ENCODE measurements around the gene LHFPL6. TPM values are rescaled to one million over a fixed set of nuclear protein-coding genes. Genes with fewer than 3 reads are reported as not detected.
A peak's percentile ranks its signal among the peaks of the same experiment; 100 is the strongest.
"Not testable (repeated sequence)": the region's sequence is repeated elsewhere in the genome, so short reads cannot be mapped to it uniquely, and the experiment has no call there.

The LHFPL6 gene
- total RNA-seq, 1 donor from 2014 or later: 63.7 TPM

GRCh38 chr13:39353988-39354387 is 249.0 kb downstream of the LHFPL6 start:
- intact Hi-C loops (cut with DNase I): no loop called here
- no peak for DNase-seq (ENCODE audit: missing footprints)
- no peak for ATAC-seq

- DNase-seq (ENCODE audit: missing footprints) (no peak), ATAC-seq (peak; percentile 70)
- intact Hi-C loops (cut with DNase I): no loop called here
Observed at GRCh38 chr13:39350461-39350881, 252.5 kb downstream of the LHFPL6 start.

GRCh38 chr13:39349391-39349960 is 253.5 kb downstream of the LHFPL6 start:
- intact Hi-C loops (cut with DNase I): loop anchor here (10.0 kb wide), 1 partner anchor 165 kb away; no protein-coding TSS in a partner anchor
- DNase-seq (ENCODE audit: missing footprints) (no peak), ATAC-seq (no peak)

GRCh38 chr13:39347926-39348901 is 254.8 kb downstream of the LHFPL6 start:
- ATAC-seq: peak; percentile 93
- DNase-seq (ENCODE audit: missing footprints): peak; percentile 69
- intact Hi-C loops (cut with DNase I): loop anchor here (10.0 kb wide), 1 partner anchor 167 kb away; no protein-coding TSS in a partner anchor

- no peak for ATAC-seq
- no peak for DNase-seq (ENCODE audit: missing footprints)
- intact Hi-C loops (cut with DNase I): loop anchor here (10.0 kb wide), 1 partner anchor 169 kb away; no protein-coding TSS in a partner anchor
Observed at GRCh38 chr13:39345982-39346381, 257.0 kb downstream of the LHFPL6 start.

- ATAC-seq: no peak
- DNase-seq (ENCODE audit: missing footprints): no peak
- intact Hi-C loops (cut with DNase I): loop anchor here (10.0 kb wide), 1 partner anchor 174 kb away; no protein-coding TSS in a partner anchor
Observed at GRCh38 chr13:39341251-39341650, 261.7 kb downstream of the LHFPL6 start.

GRCh38 chr13:39338114-39338513 is 264.9 kb downstream of the LHFPL6 start:
- intact Hi-C loops (cut with DNase I); ATAC-seq; DNase-seq (ENCODE audit: missing footprints): not testable (repeated sequence)

GRCh38 chr13:39336937-39337336 is 266.1 kb downstream of the LHFPL6 start:
- intact Hi-C loops (cut with DNase I): no loop called here
- DNase-seq (ENCODE audit: missing footprints): no peak
- ATAC-seq: no peak

GRCh38 chr13:39336207-39336606 is 266.8 kb downstream of the LHFPL6 start:
- DNase-seq (ENCODE audit: missing footprints) (no peak), ATAC-seq (no peak)
- intact Hi-C loops (cut with DNase I): no loop called here

- intact Hi-C loops (cut with DNase I): no loop called here
- no peak for ATAC-seq
- no peak for DNase-seq (ENCODE audit: missing footprints)
Observed at GRCh38 chr13:39335721-39336120, 267.3 kb downstream of the LHFPL6 start.

- ATAC-seq: no peak
- intact Hi-C loops (cut with DNase I): no loop called here
- DNase-seq (ENCODE audit: missing footprints): no peak
Observed at GRCh38 chr13:39330504-39330903, 272.5 kb downstream of the LHFPL6 start.

GRCh38 chr13:39329182-39329639 is 273.8 kb downstream of the LHFPL6 start:
- ATAC-seq (no peak), DNase-seq (ENCODE audit: missing footprints) (no peak)
- intact Hi-C loops (cut with DNase I): no loop called here

GRCh38 chr13:39327172-39327479 is 275.9 kb downstream of the LHFPL6 start:
- DNase-seq (ENCODE audit: missing footprints): no peak
- ATAC-seq: peak; percentile 62

GRCh38 chr13:39326469-39327171 is 276.4 kb downstream of the LHFPL6 start:
- DNase-seq (ENCODE audit: missing footprints) (no peak), ATAC-seq (peak; percentile 5)
- intact Hi-C loops (cut with DNase I): no loop called here

More at GRCh38 chr13:39327172-39327479, 275.9 kb downstream of the LHFPL6 start:
- intact Hi-C loops (cut with DNase I): no loop called here

GRCh38 chr13:39324806-39325311 is 278.1 kb downstream of the LHFPL6 start:
- intact Hi-C loops (cut with DNase I): loop anchor here (5.0 kb wide), 1 partner anchor 277 kb away; the partner anchor contains the start of gene LHFPL6
- ATAC-seq (no peak), DNase-seq (ENCODE audit: missing footprints) (no peak)

- ATAC-seq: no peak
- intact Hi-C loops (cut with DNase I): loop anchor here (5.0 kb wide), 1 partner anchor 279 kb away; the partner anchor contains the start of gene LHFPL6
Observed at GRCh38 chr13:39322836-39323585, 280.0 kb downstream of the LHFPL6 start.

GRCh38 chr13:39321574-39321973 is 281.4 kb downstream of the LHFPL6 start:
- DNase-seq (ENCODE audit: missing footprints): no peak
- ATAC-seq: peak; percentile 82
- intact Hi-C loops (cut with DNase I): loop anchor here (5.0 kb wide), 1 partner anchor 281 kb away; the partner anchor contains the start of gene LHFPL6

More at GRCh38 chr13:39322836-39323585, 280.0 kb downstream of the LHFPL6 start:
- DNase-seq (ENCODE audit: missing footprints): no peak

GRCh38 chr13:39318161-39318560 is 284.8 kb downstream of the LHFPL6 start:
- intact Hi-C loops (cut with DNase I): no loop called here
- ATAC-seq: no peak

More at GRCh38 chr13:39318161-39318560, 284.8 kb downstream of the LHFPL6 start:
- DNase-seq (ENCODE audit: missing footprints): no peak

Data from Right ventricle myocardium inferior (tissue), 1 donor.